Mesodermal cell (in vitro differentiated cells): ENCODE measurements around the gene PPP3CB.

Source experiments
- H3K27ac ChIP-seq: 2 replicates; pipeline ENCODE4 v1.7.0; 2013; ENCODE audit warnings: mild to moderate bottlenecking, low read depth, low read length, moderate library complexity; ENCODE audit not compliant: severe bottlenecking
- H3K36me3 ChIP-seq: 2 replicates; pipeline ENCODE4 v1.7.1; 2013; ENCODE audit warnings: mild to moderate bottlenecking, low read length, moderate library complexity; ENCODE audit not compliant: control insufficient read depth, insufficient read depth
- H3K4me1 ChIP-seq: one replicate; pipeline ENCODE4 v1.7.1; 2013; ENCODE audit warnings: mild to moderate bottlenecking, low read length; ENCODE audit not compliant: insufficient read depth, control insufficient read depth, poor library complexity, severe bottlenecking
- H3K4me3 ChIP-seq: 2 replicates; pipeline ENCODE4 v1.7.0; 2013; ENCODE audit warnings: low read length, control low read depth, mild to moderate bottlenecking; ENCODE audit not compliant: insufficient read depth, poor library complexity, severe bottlenecking; ENCODE audit errors: extremely low read depth
- H3K9me3 ChIP-seq: 2 replicates; pipeline ENCODE4 v1.7.1; 2013; ENCODE audit warnings: mild to moderate bottlenecking, low read length, moderate library complexity; ENCODE audit not compliant: control insufficient read depth
- WGBS, 2 experiments: methylation state at CpG; one replicate each; pipeline ENCODE4 v1.1.5; 2013; ENCODE audit warnings: missing lambda C conversion rate in 2 of 2; ENCODE audit not compliant: insufficient coverage in 2 of 2; 5-methylcytosine and 5-hydroxymethylcytosine counted together

Gene PPP3CB

GRCh38 chr10:73485320-73485719 is 10.5 kb downstream of the PPP3CB start:
- Histone ChIP-seq H3K9me3 (no peaks in the 10 kb centered on the region), H3K27ac (no peak overlapping the region), H3K36me3 (peaks cover 47% of the 10 kb centered on the region), H3K4me3 (no peak overlapping the region), H3K4me1 (no peaks in the 10 kb centered on the region)
- 83 to 100% methylated on average over 1 of the region's 1 CpG for WGBS, 2 experiments

DNA sequence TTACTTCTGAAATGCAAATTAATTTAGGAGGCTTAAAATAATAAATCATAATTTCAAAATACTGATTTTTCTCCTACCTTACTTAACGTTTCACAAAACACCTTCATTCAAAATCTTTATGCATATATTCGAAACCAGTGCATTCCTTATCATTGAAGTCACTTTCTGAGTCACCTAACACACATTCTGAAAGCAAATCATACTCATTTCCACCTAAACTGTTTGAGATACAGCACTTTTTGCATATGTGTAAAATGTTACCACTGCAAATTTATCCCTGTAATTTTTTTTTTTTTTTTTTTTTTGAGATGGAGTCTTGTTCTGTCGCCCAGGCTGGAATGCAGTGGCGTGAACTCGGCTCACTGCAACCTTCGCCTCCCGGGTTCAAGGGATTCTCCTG is 15.7 kb downstream of the PPP3CB start:
- WGBS, 2 experiments = 94 to 100% methylated on average over 2 to 7 of the region's 7 CpGs
- H3K27ac ChIP-seq = no peak overlapping the region
- no peaks in the 10 kb centered on the region for H3K9me3 ChIP-seq
- H3K36me3 ChIP-seq = peaks cover 43% of the 10 kb centered on the region
- H3K4me1 ChIP-seq = no peaks in the 10 kb centered on the region
- H3K4me3 ChIP-seq = no peak overlapping the region

DNA sequence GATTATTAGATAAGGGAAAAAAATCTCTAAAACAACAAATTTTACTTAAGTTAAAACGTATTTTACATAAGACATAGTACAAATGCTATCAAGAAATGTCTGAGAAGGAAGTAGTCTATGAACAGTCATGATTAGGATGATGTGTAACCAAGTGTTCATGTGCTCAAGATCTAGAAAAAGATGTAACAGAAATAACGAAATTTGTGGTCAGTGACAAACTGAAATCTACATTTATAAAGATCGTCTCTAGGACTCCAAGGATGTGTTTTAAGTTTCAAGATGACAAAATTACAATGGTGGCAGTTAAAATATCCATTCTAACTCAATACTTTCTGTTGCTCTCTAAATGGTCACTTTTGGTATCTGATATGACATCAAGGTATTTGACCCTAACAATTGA is 17.2 kb downstream of the PPP3CB start:
- H3K27ac ChIP-seq = no peak overlapping the region
- H3K4me1 ChIP-seq = no peaks in the 10 kb centered on the region
- WGBS, 2 experiments = 100% methylated on average over 1 of the region's 3 CpGs; no CpG with 5 or more reads in 1 of the 2 experiments
- no peak overlapping the region for H3K4me3 ChIP-seq
- H3K36me3 ChIP-seq = peaks cover 54% of the 10 kb centered on the region
- H3K9me3 ChIP-seq = no peaks in the 10 kb centered on the region

DNA sequence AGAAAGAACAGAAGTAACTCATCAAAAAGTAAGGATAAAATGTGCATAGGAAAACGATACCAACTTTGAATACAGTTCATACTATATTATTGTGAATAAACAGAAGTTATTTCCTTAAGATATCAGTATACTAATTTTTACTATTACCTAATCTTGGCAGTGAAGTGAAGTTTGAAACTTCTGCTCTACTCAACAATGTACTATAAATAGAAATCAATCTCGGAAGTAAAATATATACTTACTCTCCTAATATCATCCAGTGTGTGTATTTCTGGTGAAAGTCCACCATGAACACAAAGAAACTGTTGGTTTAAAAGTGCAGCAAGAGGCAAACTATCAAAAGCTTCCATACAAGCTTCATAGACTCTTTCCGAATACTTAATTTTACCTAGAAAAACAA is 24.6 kb downstream of the PPP3CB start:
- no CpG with 5 or more reads among the region's 3 CpGs for WGBS, 2 experiments
- no peak overlapping the region for H3K4me3 ChIP-seq
- H3K4me1 ChIP-seq = no peaks in the 10 kb centered on the region
- H3K36me3 ChIP-seq = peaks cover 77% of the 10 kb centered on the region
- H3K27ac ChIP-seq = no peak overlapping the region
- H3K9me3 ChIP-seq = no peaks in the 10 kb centered on the region

DNA sequence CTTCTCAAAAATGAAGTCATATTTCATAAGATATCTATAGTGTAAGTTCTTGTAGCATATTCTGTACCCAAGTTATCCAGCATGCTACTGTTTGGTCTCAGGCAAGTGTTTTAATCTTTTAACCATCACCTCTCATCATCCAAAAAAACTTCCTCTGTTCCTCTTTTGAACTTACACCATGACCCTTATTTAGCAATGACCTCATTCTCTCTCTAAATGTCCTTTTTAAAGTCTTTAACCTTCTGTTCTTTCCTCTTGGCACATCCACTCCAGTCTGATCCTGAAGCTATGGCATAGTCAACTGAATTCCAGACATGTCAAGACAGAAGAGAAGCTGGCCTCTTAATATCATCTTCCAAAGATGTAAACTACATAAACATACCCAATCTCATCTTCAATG is 26.2 kb downstream of the PPP3CB start:
- H3K4me1 ChIP-seq = no peaks in the 10 kb centered on the region
- H3K36me3 ChIP-seq = peaks cover 79% of the 10 kb centered on the region
- H3K9me3 ChIP-seq = no peaks in the 10 kb centered on the region
- no peak overlapping the region for H3K27ac ChIP-seq
- no peak overlapping the region for H3K4me3 ChIP-seq

GRCh38 chr10:73467206-73467605 is 28.6 kb downstream of the PPP3CB start:
- H3K27ac ChIP-seq = no peak overlapping the region
- no peaks in the 10 kb centered on the region for H3K4me1 ChIP-seq
- WGBS, 2 experiments = no CpG with 5 or more reads among the region's 2 CpGs
- H3K9me3 ChIP-seq = no peaks in the 10 kb centered on the region
- peaks cover 66% of the 10 kb centered on the region for H3K36me3 ChIP-seq
- no peak overlapping the region for H3K4me3 ChIP-seq

- Histone ChIP-seq H3K36me3 (peaks cover 65% of the 10 kb centered on the region), H3K9me3 (no peaks in the 10 kb centered on the region), H3K27ac (no peak overlapping the region), H3K4me1 (no peaks in the 10 kb centered on the region), H3K4me3 (no peak overlapping the region)
- 100% methylated on average over 1 of the region's 2 CpGs; no CpG with 5 or more reads in 1 of the 2 experiments for WGBS, 2 experiments
These were observed 29.7 kb downstream of the PPP3CB start for GRCh38 chr10:73465978-73466726.

GRCh38 chr10:73460897-73461296 is 34.9 kb downstream of the PPP3CB start:
- H3K9me3 ChIP-seq = no peaks in the 10 kb centered on the region
- no peak overlapping the region for H3K27ac ChIP-seq
- no peak overlapping the region for H3K4me3 ChIP-seq
- H3K36me3 ChIP-seq = peaks cover 53% of the 10 kb centered on the region
- no peaks in the 10 kb centered on the region for H3K4me1 ChIP-seq
- WGBS, 2 experiments = 82 to 87% methylated on average over 3 to 4 of the region's 4 CpGs

DNA sequence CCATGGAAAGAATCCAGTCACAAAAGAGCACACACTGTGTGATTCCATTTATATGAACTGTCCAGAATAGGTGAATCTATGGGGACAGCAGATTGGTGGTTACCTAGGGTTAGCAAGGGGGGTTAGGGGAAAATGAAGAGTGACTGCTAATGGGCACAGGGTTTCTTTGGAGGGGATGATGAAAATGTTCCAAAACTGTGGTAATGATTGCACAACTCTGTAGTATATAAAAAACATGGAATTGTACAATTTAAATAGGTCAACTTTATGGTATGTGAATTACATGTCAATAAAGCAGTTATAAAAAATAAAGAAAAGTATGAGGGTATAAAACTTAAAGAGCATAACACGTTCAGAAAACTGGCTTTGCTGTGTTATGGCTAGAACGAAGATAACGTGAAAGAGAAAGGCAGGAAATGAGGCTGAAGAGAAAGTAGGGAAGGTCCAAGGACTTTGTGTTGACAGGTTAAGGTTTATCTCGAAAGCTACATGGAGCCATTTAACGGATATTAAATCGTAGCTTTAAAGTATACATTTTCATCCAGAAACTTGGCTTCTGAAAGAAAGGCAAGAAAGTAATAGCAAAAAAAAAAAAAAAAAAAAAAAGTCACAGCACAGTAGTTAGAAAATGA is 36.0 kb downstream of the PPP3CB start:
- Histone ChIP-seq H3K4me1 (no peaks in the 10 kb centered on the region), H3K27ac (no peak overlapping the region), H3K36me3 (peaks cover 47% of the 10 kb centered on the region), H3K9me3 (no peaks in the 10 kb centered on the region), H3K4me3 (no peak overlapping the region)
- 93 to 96% methylated on average over 3 to 6 of the region's 6 CpGs for WGBS, 2 experiments

DNA sequence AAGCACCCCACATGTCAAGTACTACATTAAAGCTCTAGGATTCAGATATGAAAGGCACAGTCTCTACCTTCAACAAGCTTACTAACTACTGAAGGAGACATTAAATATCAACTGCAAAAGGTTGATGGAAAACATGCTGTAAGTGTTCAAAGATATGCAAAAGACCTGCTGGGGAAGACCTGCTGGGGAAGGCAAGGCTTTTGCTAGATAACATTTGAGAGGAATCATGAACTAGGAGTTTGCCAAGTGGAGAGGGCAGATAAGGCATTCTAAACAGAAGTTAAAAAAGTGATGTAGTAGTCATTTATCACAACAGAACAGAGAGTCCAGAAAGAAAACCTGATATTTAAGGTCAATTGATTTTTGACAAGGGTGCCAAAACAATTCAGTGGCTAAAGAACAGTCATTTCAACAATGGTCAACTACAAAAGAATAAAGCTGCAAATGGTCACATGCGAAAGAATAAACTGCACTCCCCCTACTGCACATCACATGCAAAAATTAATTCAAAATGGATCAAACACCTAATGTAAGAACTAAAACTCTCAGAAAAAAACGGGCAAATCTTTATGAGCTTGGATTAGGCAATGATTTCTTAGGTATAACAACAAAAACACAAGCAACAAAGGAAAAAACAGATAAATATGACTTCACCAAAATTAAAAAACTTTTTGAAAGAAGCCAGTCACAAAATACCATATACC is 39.5 kb downstream of the PPP3CB start:
- Histone ChIP-seq H3K36me3 (peaks cover 30% of the 10 kb centered on the region), H3K27ac (no peak overlapping the region), H3K4me3 (no peak overlapping the region), H3K9me3 (no peaks in the 10 kb centered on the region), H3K4me1 (no peaks in the 10 kb centered on the region)
- WGBS, 2 experiments = 100% methylated on average over 1 of the region's 2 CpGs

DNA sequence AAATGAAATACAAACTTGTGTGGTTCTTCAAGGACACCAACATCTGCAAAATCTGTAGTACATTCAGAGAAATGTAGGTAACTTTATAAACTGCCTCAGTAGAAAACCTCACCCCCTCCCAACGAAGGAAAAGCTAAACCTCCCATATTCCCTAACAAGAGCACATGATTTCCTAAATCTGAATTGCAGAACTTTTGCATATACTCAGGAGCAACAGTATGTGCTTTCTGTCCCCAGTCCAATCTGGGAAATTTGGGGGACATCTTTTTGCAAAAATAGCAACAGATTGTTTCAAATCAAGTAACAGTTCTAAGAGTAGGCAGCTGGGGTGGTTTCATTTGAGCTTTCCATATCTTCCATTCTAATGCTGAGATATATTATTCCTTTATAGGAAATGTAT is 46.7 kb downstream of the PPP3CB start:
- Histone ChIP-seq H3K4me3 (no peak overlapping the region), H3K36me3 (peaks cover 32% of the 10 kb centered on the region), H3K27ac (no peak overlapping the region), H3K9me3 (no peaks in the 10 kb centered on the region), H3K4me1 (no peaks in the 10 kb centered on the region)
- WGBS, 2 experiments = no CpG with 5 or more reads among the region's 1 CpG
